HG02798 (cell line): Measurements from ENCODE around the gene HIF1A.
"Not testable (repeated sequence)": the region's sequence is repeated elsewhere in the genome, so short reads cannot be mapped to it uniquely, and the experiment has no call there.

Experiments
- ATAC-seq: cut with Tn5 transposase; IDR thresholded peaks from one replicate; pipeline ENCODE4 v1.9.1; 2021; ENCODE audit warnings: mild to moderate bottlenecking; ENCODE audit not compliant: unreplicated experiment, poor library complexity

The HIF1A gene

GRCh38 chr14:61742371-61742770 lies 47.1 kb downstream of the HIF1A start:
- no peak for ATAC-seq

DNA sequence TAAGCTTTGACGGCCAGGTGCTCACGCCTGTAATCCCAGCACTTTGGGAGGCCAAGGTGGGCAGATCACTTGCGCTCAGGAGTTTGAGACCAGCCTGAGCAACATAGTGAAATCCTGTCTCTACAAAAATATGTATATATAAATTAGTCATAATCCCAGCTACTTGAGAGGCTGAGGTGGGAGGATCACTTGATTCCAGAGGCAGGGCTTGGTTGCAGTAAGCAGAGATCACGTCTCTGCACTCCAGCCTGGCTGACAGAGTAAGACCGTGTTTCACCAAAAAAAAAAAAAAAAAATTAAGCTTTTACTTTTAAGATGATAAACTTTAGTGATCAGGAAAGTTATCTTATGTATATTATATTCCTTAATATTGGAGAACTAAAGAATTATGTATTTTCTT lies 48.9 kb downstream of the HIF1A start:
- ATAC-seq: no peak

GRCh38 chr14:61746346-61746745 lies 51.0 kb downstream of the HIF1A start:
- not testable (repeated sequence) for ATAC-seq

DNA sequence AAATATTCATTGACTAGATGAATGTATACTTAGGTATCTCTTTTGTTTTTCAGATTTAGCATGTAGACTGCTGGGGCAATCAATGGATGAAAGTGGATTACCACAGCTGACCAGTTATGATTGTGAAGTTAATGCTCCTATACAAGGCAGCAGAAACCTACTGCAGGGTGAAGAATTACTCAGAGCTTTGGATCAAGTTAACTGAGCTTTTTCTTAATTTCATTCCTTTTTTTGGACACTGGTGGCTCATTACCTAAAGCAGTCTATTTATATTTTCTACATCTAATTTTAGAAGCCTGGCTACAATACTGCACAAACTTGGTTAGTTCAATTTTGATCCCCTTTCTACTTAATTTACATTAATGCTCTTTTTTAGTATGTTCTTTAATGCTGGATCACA lies 51.6 kb downstream of the HIF1A start:
- ATAC-seq: no peak

GRCh38 chr14:61747342-61747741 lies 52.0 kb downstream of the HIF1A start:
- ATAC-seq: no peak

DNA sequence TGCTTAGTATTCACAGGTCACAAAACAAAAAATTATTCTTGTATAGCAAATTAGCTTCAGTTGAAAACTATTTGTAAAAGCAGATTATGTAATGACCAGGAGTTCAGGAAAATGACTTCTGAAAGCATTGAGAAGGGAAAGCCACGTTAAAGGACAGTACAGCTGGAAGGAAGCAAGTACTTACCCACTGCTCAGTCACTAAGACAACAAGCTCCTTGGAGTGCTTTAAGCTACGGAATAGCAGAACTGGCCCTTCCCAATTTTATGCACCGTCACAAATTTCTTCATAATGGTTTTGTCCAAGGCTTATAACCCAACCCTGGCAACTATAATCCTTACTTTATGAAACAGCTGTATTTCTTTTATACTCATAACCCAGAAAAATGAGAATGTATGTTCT lies 54.0 kb downstream of the HIF1A start:
- ATAC-seq: no peak

- ATAC-seq: no peak
Measured at GRCh38 chr14:61749867-61750266, 54.6 kb downstream of the HIF1A start.

- peak; percentile 97 for ATAC-seq
Measured at GRCh38 chr14:61750708-61751474, 55.6 kb downstream of the HIF1A start.

DNA sequence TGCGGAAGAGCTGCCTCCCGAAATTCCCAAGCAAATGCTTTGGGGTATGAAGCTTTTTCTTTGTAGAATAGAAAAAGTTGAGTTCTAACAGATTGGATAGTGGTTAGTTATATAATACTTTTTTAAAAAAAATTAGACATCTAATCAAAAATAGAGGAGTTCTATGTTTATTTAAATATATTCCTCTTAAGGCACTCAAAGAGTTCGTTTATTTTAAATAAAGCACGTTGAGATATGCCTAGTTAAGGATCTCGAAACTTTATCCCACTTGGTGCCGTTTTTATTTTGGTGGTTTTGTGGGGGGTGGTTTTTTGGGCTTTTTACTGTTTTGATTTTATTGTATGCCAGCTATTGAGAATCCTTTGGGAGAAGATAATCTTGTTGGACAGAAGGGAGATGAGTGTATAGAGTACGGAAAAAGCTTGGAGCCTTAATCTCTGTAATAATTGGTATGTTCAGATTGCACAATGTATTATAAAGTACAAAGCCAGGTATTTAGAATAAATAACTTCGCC lies 56.2 kb downstream of the HIF1A start:
- ATAC-seq: no peak

DNA sequence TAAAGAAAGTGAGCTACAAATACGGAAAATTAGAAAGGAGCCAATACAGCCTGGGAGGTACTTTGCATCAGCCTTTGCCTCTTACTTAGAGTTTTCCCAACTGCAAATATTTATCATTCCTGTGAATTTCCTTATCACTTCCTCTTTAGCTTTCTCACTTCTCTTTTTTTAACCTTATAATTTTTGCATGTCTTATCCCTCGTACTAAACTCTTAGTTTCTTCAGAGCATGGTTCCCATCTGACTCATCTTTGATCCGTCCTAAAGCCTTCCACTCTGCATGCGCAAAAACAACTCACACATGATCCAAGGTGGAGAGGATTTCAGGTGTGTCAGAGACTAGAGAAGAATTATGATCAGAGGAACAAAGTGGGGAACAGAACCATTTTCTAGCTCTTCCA lies 57.3 kb downstream of the HIF1A start:
- ATAC-seq: peak; percentile 26

DNA sequence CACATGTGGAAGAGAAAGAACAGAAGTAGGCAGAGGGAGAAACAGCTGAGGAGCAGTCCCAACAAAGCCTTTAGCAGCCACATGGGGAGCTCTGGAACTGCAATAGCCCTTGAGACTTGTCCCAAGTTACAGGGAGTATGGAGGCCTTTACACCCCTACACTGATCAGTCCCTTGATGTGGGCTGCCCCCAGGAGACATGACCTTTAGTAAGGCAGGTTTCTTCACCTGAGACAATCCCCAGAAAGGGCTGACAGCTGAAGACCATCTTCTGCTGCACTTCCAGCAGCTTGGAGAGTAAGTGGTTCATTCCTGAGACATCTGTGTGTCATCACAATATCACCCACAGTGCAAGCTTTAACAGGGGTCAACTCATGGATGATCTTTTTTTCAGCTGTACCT lies 58.3 kb downstream of the HIF1A start:
- no peak for ATAC-seq

DNA sequence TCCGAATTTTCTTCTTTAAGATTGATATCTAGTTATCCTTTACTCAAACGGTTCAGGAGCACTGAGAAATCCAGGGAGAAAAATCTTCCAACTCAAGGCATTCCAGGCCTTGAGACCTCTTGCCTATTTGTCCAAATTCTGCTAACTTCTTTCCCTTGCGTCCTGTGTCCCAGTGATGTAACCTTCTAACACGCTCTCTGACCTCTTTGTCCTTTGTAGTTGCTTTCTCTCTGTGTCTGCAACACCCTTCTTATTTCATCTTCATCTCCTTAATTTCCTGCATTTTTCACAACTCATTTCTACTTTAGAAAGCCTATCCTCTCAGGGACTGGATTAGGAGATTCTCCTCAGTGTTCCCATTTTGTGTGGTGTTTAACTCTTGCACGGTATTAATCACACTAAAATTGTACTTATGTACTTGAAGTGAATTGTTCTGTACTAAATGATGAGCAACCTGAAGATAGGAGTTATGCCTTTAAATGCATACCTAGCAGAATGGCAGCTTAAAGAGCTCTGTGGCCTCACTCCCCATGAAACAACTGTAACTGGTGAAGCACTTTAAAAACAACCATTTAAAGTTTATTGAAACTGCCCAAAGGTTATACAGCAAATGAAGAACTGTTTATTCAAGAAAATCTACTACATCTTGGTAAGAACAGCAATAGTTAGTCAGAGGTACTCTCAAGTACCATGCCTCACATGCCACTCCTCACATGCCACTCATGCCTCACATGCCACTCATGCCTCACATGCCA lies 59.5 kb downstream of the HIF1A start:
- no peak for ATAC-seq

- not testable (repeated sequence) for ATAC-seq
Measured at GRCh38 chr14:61755382-61755742, 60.0 kb downstream of the HIF1A start.

DNA sequence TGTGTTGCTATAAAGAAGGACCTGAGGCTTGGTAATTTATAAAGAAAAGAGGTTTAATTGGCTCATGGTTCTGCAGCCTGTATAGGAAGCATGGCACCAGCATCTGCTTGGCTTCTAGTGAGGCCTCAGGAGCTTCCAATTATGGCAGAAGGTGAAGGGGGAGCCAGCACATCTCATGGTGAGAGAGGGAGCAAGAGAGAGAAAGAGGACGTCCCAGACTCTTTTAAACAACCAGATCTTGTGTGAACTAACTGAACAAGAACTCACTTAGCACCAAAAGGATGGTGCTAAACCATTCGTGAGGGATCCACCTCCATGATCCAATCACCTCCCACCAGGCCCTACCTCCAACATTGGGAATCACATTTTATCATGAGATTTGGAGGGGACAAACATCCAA lies 60.8 kb downstream of the HIF1A start:
- ATAC-seq: no peak

DNA sequence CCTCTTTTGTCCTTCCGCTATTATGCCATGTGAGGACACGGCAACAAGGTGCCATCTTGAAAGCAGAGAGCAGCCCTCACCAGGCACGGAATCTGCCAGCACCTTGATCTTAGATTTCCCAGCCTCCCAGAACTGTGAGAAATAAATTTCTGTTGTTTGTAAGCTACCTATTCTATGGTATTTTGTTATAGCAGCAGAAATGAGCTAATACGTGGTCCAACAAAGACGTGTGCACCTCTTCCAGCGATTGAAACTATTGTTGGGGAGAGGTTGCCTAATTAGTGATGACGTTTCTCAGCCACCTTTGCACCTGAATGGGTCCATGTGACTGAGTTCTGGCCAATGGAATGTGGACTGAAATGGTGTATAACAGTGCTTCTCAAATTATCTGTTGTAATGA lies 64.6 kb downstream of the HIF1A start:
- no peak for ATAC-seq

GRCh38 chr14:61761557-61761956 lies 66.2 kb downstream of the HIF1A start:
- peak; percentile 1 for ATAC-seq

DNA sequence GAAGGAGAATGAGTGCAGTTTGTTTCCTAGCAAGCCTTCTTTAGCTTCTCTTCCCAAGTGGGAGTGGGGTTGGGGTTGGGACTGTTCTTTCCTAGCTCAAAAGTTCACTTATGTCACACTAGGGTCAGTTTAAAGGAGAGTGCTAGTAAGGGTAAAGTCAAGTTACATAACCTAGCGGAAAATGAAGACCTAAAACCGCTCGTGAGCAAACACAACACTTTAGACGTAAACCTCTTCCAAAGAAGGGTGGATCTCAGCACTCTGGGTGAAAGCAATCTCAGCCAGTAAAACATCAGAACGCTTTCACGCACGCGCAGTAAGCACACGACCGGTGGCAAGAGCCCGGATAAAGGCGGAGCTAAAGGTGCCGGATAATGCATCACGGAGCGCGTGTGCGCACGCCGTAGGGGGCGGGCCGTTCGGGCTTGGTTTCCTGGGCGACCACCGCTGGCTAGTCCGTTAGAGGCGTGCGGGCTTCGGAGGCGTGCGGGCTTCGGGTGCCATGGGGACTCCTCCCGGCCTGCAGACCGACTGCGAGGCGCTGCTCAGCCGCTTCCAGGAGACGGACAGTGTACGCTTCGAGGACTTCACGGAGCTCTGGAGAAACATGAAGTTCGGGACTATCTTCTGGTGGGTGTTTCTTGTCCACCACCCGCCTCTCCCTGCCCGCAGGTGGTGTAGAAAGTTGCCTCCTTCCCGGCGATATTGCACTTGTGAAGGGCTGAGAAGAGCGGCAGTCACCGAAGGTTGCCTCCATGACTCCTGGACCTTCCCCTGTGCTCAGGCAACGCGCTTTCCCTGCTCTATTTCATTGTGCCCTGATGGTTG lies 66.9 kb downstream of the HIF1A start, which contains the start of gene SNAPC1:
TSS of gene SNAPC1 (plus strand) at position 462 of the 828 bp plus-strand sequence. CDS start at position 503, 41 bp downstream.
- ATAC-seq: peak; percentile 100

DNA sequence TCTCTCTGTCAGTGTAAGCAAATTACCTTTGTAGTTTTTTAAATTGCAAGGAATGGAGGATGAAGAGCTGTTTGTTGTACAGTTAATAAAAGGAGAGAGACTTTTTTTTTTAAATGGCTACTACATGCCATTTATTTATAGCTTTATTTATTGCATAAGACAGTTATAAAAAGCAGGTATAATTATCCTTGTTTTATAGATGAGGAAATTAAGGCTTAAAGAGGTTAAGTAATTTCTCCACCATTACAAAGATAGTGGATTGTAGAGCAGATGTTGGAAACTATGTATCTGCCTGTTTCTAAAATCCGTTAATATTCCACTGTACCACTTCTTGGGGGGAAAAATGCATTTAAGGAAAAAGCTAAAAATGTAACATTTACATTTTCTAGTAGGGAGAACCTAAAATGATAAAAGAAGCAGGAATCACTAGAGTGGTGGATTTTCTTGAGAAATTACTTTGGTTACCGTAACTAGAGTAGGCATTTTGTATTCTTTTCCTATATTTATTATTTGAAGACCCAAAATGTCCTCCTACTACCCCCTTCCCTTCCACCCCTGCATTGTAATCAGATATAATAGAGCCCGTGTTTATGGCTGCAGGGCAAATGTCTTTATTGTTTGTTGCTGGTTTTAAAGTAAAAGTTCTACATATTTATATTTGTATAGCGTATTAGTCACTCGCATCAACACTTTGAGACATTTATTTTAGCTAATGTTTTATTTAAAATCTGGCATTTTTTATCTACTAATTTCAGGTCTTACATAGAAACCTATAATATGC lies 69.2 kb downstream of the HIF1A start:
- no peak for ATAC-seq

GRCh38 chr14:61765225-61765943 lies 70.1 kb downstream of the HIF1A start:
- no peak for ATAC-seq
